Immature natural killer cell (primary cell): ENCODE results near the gene ZSCAN1. TPM values are rescaled to one million over a fixed set of nuclear protein-coding genes. Genes with fewer than 3 reads are reported as not detected.

Experiments used
- DNase-seq, 3 donors: peaks; one replicate each; pipeline ENCODE4 v3.0.0; 2022; ENCODE audit warnings: mixed read lengths in 1 of 3
- H3K27ac Mint-ChIP-seq, 6 donors: one replicate each; pipeline ENCODE4 v1.8.0; 2020; ENCODE audit warnings: mixed read lengths in 6 of 6, mild to moderate bottlenecking in 5 of 6, inconsistent platforms in 4 of 6, moderate library complexity in 3 of 6
- H3K27me3 Mint-ChIP-seq, 3 donors: one replicate each; pipeline ENCODE4 v1.8.0; 2020 to 2021; ENCODE audit warnings: low read depth in 3 of 3, mild to moderate bottlenecking in 3 of 3, mixed read lengths in 3 of 3, moderate library complexity in 3 of 3, inconsistent platforms in 1 of 3
- H3K36me3 Mint-ChIP-seq, 3 donors: one replicate each; pipeline ENCODE4 v1.8.0; 2020; ENCODE audit warnings: mixed read lengths in 3 of 3, inconsistent platforms in 2 of 3, mild to moderate bottlenecking in 2 of 3
- H3K4me1 Mint-ChIP-seq, 2 donors: one replicate each; pipeline ENCODE4 v1.8.0; 2020; ENCODE audit warnings: inconsistent platforms in 2 of 2, mild to moderate bottlenecking in 2 of 2, mixed read lengths in 2 of 2, moderate library complexity in 1 of 2
- H3K4me3 Mint-ChIP-seq, 5 donors: one replicate each; pipeline ENCODE4 v1.8.0; 2020; ENCODE audit warnings: mild to moderate bottlenecking in 5 of 5, mixed read lengths in 5 of 5, inconsistent platforms in 3 of 5, moderate library complexity in 3 of 5
- H3K9me3 Mint-ChIP-seq, 6 donors: one replicate each; pipeline ENCODE4 v1.8.0; 2020; ENCODE audit warnings: mild to moderate bottlenecking in 6 of 6, mixed read lengths in 6 of 6, inconsistent platforms in 4 of 6, moderate library complexity in 3 of 6
- polyA plus RNA-seq, 3 donors: library from polyadenylated mRNA; unstranded; fragments of 300-500 nt; fragmentation: Illumina TruSeq; gene quantifications; one replicate each; pipeline ENCODE4 v1.2.3, GENCODE V29; 2021

ZSCAN1 gene
- polyA plus RNA-seq, 3 donors from 2014 or later = 0.46 TPM; not detected in 2

DNA sequence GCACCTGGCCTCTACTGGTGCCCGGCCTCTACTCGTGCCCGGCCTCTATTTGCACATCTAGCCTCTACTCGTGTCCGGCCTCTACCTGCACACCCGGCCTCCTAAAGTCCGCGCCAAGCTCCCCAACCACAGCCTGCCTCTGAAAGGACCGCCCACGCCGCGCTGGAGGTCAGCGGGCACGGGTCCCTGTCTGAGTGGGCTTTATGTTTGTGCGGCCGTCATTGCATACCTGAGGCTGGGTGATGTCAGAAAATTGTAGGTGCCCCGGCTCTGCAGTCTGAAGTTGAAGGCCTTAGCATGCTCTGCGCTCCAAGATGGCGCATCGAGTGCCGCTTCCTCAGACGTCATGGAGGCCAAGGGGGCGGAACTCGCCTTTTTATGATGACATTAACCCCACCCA is 26.4 kb downstream of the ZSCAN1 start:
- H3K4me3 Mint-ChIP-seq = peak overlapping the region; percentile 43 to 74 (median 59)
- no peak for DNase-seq
- H3K27me3 Mint-ChIP-seq = peaks cover 7 to 14% (median 10%) of the 10 kb centered on the region in 3 donors
- H3K27ac Mint-ChIP-seq = peak overlapping the region in 2 of 6 donors; percentile 55 to 65
- peaks cover 11 to 13% of the 10 kb centered on the region in 2 donors for H3K4me1 Mint-ChIP-seq
- peaks cover 18 to 53% (median 26%) of the 10 kb centered on the region in 6 donors for H3K9me3 Mint-ChIP-seq
- H3K36me3 Mint-ChIP-seq = peaks cover 12 to 26% (median 19%) of the 10 kb centered on the region in 3 donors

DNA sequence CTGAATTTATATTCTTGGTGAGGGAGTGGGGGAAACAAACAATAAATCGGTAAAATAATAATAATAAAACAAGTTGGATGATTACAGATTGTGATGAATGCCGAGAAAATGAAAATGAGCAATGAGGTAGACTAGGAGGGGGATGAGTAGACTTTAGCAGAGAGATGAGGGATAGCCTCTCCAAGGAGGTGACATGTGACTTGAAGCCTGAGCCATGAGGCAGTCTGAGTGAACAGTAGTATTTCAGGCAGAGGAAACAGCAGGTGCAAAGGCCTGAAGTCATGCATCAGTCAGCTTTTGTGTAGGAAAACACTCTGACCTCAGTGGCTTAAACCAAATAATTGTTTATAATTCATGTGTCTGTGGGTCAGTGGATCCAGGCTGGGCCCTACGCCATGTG is 29.9 kb downstream of the ZSCAN1 start:
- Mint-ChIP-seq H3K27me3 (peaks cover 6 to 8% (median 6%) of the 10 kb centered on the region in 3 donors), H3K9me3 (peaks cover 36 to 70% (median 51%) of the 10 kb centered on the region in 6 donors), H3K27ac (no peak overlapping the region), H3K36me3 (peaks cover 32 to 46% (median 40%) of the 10 kb centered on the region in 3 donors), H3K4me3 (peak overlapping the region in 1 of 5 donors; percentile 30), H3K4me1 (peaks cover 4 to 8% of the 10 kb centered on the region in 2 donors)
- no peak for DNase-seq

DNA sequence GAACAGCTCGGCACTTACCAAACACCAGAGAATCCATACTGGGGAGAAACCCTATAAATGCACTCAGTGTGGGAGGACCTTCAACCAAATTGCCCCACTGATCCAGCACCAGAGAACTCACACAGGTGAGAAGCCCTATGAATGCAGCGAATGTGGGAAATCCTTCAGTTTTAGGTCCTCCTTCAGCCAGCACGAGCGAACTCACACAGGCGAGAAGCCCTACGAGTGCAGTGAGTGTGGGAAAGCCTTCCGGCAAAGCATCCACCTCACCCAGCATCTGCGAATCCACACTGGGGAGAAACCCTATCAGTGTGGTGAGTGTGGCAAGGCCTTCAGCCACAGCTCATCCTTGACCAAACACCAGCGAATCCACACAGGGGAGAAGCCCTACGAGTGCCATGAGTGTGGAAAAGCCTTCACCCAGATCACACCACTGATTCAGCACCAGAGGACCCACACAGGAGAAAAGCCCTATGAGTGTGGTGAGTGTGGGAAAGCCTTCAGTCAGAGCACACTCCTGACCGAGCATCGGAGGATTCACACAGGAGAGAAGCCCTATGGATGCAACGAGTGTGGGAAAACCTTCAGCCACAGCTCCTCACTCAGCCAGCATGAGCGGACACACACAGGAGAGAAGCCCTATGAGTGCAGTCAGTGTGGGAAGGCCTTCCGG is 33.6 kb downstream of the ZSCAN1 start:
- Mint-ChIP-seq H3K27me3 (peaks cover 0 to 2% (median 0%) of the 10 kb centered on the region in 3 donors), H3K27ac (no peak overlapping the region), H3K9me3 (peaks cover 42 to 82% (median 73%) of the 10 kb centered on the region in 6 donors), H3K36me3 (peaks cover 36 to 38% (median 37%) of the 10 kb centered on the region in 3 donors), H3K4me3 (no peak overlapping the region), H3K4me1 (no peaks in the 10 kb centered on the region)
- DNase-seq = no peak

DNA sequence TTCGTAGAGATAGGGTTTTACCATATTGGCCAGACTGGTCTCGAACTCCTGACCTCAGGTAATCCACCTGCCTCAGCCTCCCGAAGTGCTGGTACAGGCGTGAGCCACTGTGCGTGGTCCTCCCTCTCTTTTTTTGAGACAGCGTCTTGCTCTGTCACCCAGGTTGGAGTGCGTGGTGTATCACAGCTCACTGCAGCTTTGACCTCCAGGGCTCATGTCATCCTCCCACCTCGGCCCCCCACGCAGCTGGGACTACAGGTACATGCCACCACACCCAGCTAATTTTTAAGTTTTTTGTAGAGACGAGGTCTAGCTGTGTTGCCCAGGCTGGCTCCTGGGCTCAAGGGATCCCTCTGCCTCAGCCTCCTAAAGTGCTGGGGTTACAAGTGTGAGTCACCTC is 46.0 kb downstream of the ZSCAN1 start:
- Mint-ChIP-seq H3K36me3 (peaks cover 11 to 23% (median 19%) of the 10 kb centered on the region in 3 donors), H3K4me1 (no peaks in the 10 kb centered on the region), H3K4me3 (no peak overlapping the region), H3K27me3 (peaks cover 4 to 11% (median 5%) of the 10 kb centered on the region in 3 donors), H3K27ac (no peak overlapping the region), H3K9me3 (peaks cover 28 to 80% (median 67%) of the 10 kb centered on the region in 6 donors)
- no peak for DNase-seq

DNA sequence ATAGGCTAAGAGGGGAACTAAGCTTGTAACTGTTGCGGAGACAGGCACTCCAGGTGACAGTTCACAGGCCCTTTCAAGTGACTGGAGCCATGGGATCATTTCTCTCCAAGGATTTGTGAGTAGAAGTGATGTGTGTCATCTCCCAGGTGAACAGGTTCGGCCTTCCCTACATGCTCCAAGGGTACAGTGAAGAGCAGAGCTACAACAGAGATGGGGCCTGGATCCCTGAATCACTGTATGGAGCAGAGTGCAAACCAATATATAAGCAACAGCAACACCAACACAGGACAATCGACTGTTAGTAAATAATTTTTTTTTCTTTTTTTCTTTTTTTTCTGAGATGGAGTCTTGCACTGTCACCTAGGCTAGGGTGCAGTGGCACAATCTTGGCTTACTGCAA is 49.2 kb downstream of the ZSCAN1 start:
- Mint-ChIP-seq H3K9me3 (peaks cover 23 to 55% (median 52%) of the 10 kb centered on the region in 6 donors), H3K4me1 (no peaks in the 10 kb centered on the region), H3K4me3 (no peak overlapping the region), H3K27me3 (peaks cover 3 to 4% (median 4%) of the 10 kb centered on the region in 3 donors), H3K36me3 (peaks cover 4 to 28% (median 16%) of the 10 kb centered on the region in 3 donors), H3K27ac (no peak overlapping the region)
- DNase-seq = no peak

DNA sequence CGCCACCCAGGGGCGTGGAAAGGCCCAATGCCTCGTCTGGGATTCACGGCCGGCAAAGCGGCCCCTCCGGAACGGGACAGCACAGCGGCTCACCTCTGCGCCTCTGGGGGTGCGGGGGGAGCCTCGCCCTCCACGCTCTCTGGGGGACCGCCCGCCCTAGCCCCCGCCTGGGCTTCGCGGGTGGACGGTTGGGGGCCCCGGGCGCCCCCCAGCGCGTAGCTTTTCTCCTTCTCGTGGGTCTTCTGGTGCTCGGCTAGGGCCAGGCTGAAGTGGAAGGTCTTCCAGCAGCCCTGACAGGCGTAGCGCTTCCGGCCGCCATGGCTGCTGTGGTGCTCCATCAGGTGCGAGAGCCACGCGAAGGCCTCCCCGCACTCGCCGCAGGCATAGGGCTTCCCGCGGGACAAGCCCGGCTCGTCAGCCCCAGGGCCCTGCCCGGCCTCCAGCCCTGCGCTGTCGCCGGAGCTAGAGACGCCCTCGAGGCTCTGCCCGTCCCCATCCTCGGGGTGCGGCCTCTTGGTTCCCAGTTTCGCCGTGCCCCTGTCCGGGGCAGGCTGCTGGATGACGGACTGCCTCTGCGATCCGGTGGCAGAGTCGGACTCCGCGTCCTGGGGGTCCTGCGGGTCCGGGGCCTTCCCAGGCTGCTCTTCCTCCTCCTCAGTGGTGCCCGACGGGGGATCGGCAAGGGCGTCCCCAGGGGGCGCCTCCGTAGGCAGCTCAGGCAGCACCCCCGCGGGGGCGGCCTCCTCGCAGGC is 50.9 kb downstream of the ZSCAN1 start:
- Mint-ChIP-seq H3K27me3 (peaks cover 0 to 4% (median 3%) of the 10 kb centered on the region in 3 donors), H3K4me3 (no peak overlapping the region), H3K9me3 (peaks cover 22 to 46% (median 41%) of the 10 kb centered on the region in 6 donors), H3K27ac (no peak overlapping the region), H3K4me1 (no peaks in the 10 kb centered on the region), H3K36me3 (peaks cover 4 to 28% (median 16%) of the 10 kb centered on the region in 3 donors)
- no peak for DNase-seq

DNA sequence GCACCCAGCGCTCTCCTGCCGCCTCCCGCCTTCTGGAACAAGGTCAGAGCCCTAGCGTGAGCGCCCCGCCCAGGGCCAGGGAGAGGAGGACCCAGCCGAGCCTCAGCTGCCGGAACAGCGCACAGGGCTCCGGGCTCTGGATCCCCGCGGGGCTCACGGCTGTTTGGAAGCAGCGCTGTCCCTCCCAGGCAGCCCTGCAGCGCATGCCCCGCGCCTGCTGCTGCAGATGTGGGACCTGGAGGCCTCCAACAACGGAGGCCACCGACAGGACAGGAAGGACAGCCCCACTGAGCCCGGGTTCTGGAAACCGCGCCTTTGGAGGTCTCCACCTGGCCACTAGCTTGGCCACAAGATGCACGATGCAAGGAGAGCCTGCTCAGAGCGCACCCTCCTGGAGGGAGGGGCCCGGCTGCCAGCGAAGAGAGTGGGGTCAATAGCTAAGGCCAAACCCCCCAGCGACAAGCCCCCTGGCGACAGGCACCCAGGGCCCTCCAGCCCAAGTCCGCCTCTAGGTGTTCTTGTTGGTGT is 51.6 kb downstream of the ZSCAN1 start:
- peaks cover 4 to 23% (median 16%) of the 10 kb centered on the region in 3 donors for H3K36me3 Mint-ChIP-seq
- H3K4me3 Mint-ChIP-seq = no peak overlapping the region
- no peaks in the 10 kb centered on the region for H3K4me1 Mint-ChIP-seq
- peaks cover 17 to 43% (median 35%) of the 10 kb centered on the region in 6 donors for H3K9me3 Mint-ChIP-seq
- peaks cover 0 to 3% (median 0%) of the 10 kb centered on the region in 3 donors for H3K27me3 Mint-ChIP-seq
- no peak overlapping the region for H3K27ac Mint-ChIP-seq
- no peak for DNase-seq

DNA sequence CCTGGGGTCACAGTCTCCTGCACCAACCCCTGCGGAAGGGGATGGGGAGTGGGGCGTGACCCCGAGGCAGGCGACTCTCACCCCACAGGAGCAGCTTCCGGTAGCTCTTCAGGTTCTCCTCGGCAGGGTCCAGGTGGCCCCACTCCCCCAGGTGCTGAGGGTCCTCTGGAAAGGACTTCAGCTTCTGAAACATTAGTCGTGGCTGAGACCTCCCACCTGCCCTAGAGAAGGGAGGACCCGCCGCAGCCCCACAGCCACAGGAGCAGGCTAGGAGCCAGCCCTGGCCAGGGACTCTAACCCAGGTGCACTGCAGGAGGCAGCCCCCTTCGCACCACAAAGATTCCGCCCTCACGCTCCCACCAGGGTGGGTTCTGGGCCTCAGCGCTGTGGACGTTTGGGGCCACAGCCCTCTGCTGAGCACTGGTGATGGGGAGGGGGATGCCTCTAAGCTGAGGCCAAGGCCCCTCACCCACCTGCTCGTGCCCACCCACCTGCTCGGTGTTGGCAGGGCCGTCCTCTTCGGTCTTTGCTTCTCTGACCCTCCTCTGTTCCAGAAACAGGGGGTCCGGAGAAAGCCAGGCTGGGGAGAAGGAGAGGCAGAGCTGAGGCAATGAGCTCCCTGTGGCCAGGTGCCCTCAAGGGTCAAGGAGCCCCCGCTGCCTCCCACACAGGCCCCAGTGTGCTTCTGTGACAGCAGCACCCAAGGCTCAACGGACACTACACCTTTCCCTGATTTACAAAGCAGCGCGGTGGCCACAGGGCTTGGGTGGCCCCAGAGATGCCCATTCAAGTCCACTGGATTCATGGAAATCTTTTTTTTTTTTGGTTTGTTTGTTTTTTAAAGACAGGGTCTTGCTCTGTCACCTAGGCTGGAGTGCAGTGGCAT is 53.2 kb downstream of the ZSCAN1 start:
- peaks cover 0 to 3% (median 0%) of the 10 kb centered on the region in 3 donors for H3K27me3 Mint-ChIP-seq
- H3K9me3 Mint-ChIP-seq = peaks cover 5 to 29% (median 19%) of the 10 kb centered on the region in 6 donors
- H3K4me1 Mint-ChIP-seq = no peaks in the 10 kb centered on the region
- H3K36me3 Mint-ChIP-seq = peaks cover 4 to 22% (median 8%) of the 10 kb centered on the region in 3 donors
- no peak for DNase-seq
- H3K4me3 Mint-ChIP-seq = no peak overlapping the region
- no peak overlapping the region for H3K27ac Mint-ChIP-seq

DNA sequence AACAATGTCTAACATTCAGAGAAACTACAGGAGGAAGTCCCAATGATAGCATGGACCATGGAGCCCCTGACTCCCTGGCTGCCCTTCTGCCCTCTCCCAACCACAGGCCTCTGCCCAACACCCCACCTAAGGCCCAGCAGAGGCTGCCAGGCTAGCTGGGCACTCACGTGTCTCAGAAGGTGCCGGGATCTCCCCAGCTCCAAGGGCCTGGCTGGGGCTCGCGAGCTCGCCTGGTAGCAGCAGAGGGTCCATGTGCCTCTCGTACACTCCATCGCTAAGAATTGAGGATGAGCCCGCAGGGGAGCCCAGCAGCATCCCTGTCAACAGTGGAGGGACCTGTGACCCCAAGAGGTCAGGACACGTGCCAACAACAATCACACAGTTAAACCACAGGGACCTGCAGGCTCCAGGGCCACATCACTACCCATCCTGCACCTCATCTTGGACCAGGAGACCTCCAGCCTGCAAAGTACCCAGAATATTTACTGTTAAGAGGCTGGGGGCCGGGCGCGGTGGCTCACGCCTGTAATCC is 54.8 kb downstream of the ZSCAN1 start:
- H3K27me3 Mint-ChIP-seq = no peaks in the 10 kb centered on the region
- no peak overlapping the region for H3K27ac Mint-ChIP-seq
- H3K4me1 Mint-ChIP-seq = no peaks in the 10 kb centered on the region
- DNase-seq = no peak
- H3K36me3 Mint-ChIP-seq = peaks cover 8 to 22% (median 9%) of the 10 kb centered on the region in 3 donors
- H3K4me3 Mint-ChIP-seq = no peak overlapping the region
- peaks cover 3 to 23% (median 8%) of the 10 kb centered on the region in 6 donors for H3K9me3 Mint-ChIP-seq

DNA sequence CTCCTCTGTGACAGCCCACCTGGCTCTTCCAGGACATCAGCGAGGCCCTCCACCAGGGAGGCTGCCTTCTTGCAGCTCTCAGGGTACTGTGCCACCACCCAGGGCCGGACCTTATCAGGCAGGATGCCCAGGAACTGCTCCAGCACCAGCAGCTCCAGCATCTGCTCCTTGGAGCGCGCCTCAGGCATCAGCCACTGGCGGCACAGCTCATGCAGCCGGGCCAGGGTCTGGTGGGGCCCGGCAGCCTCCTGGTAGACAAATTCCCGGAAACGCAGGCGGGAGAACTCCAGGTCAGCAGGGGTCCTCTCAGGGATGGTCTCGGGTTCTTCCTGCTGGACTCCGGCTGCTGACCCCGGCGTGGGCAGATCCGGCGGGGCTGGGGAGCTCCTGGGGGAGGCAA is 56.0 kb downstream of the ZSCAN1 start:
- Mint-ChIP-seq H3K36me3 (peaks cover 4 to 16% (median 5%) of the 10 kb centered on the region in 3 donors), H3K27ac (no peak overlapping the region), H3K4me1 (no peaks in the 10 kb centered on the region), H3K27me3 (no peaks in the 10 kb centered on the region), H3K4me3 (no peak overlapping the region), H3K9me3 (peaks cover 0 to 18% (median 4%) of the 10 kb centered on the region in 6 donors)
- no peak for DNase-seq

DNA sequence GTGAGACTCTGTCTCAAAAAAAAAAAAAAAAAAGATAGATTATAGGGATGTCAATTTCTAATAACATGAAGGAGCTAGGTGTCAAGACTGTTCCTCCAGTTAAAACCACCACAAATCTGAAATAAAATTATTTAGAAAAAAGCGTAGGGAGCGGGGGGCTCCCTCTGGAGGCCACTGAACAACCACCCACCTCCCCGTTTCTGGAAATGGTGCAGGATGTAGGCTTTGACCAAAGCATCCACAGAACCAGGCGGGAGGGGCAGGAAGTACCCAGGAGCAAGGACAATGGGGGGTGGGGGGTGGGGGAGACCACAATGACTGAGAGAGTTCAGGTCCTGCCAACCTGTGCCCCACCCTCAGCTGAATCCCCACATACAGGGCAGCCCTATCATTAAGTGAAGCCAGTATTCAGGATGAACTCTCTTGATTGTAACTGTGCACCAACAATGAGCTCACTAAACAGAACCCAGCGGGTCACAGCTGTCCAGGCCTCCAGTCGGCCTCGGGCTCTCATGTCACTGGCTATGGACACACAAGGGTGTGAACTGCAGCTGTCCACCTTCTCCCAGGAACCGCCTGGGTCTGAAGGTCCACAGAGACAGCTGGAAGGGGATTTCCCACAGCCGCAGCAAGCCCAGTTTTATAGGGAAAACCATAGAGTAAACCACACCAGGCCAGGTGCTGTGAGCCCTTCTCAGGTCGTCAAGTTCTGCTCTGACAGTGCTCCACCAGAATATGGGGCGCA is 57.6 kb downstream of the ZSCAN1 start:
- no peak for DNase-seq
- Mint-ChIP-seq H3K9me3 (peaks cover 0 to 20% (median 5%) of the 10 kb centered on the region in 6 donors), H3K36me3 (peaks cover 4 to 15% (median 5%) of the 10 kb centered on the region in 3 donors)

DNA sequence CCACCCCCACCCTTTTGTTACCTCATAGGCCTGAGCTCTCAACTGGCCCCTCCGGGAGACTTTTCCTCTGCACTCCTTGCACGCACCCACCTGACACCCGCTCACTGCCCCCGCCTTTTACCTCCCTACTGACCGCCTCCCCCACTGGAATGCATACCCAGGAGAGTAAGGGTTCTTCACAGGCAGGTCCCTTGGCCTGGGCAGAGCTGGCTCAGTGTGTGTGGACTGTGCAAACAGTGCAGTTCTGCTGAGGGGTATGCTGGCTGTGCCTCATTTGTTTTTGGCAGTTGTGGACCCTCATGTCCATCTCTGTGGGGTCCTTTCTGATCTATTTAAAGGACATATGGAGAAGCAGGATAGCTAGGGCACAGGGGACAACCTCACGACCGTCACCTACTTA is 59.2 kb downstream of the ZSCAN1 start:
- Mint-ChIP-seq H3K9me3 (peaks cover 0 to 20% (median 5%) of the 10 kb centered on the region in 6 donors), H3K4me1 (peaks cover 9 to 12% of the 10 kb centered on the region in 2 donors), H3K27ac (peak overlapping the region in 1 of 6 donors; percentile 36), H3K36me3 (peaks cover 4 to 8% (median 5%) of the 10 kb centered on the region in 3 donors), H3K27me3 (peaks cover 3 to 7% (median 6%) of the 10 kb centered on the region in 3 donors), H3K4me3 (no peak overlapping the region)
- DNase-seq = no peak

More for the DNA sequence above, 57.6 kb downstream of the ZSCAN1 start:
- Mint-ChIP-seq H3K27me3 (peaks cover 0 to 4% (median 0%) of the 10 kb centered on the region in 3 donors), H3K27ac (peak overlapping the region in 3 of 6 donors; percentile 34 to 67 (median 59)), H3K4me3 (no peak overlapping the region), H3K4me1 (peaks cover 1 to 2% of the 10 kb centered on the region in 2 donors)
